IPS-15b (cell line): Measurements from ENCODE around the gene SOBP.

Experiments
- H3K27me3 ChIP-seq: one replicate; pipeline ENCODE4 v1.6.1; 2013; ENCODE audit warnings: low read length; ENCODE audit not compliant: control insufficient read depth, insufficient read depth
- H3K36me3 ChIP-seq: one replicate; pipeline ENCODE4 v1.6.1; 2013; ENCODE audit warnings: low read length; ENCODE audit not compliant: control insufficient read depth, insufficient read depth
- H3K4me1 ChIP-seq: one replicate; pipeline ENCODE4 v1.6.1; 2013; ENCODE audit warnings: mild to moderate bottlenecking, low read length; ENCODE audit not compliant: control insufficient read depth, insufficient read depth
- H3K4me3 ChIP-seq: one replicate; pipeline ENCODE4 v1.5.1; 2013; ENCODE audit warnings: low read depth, low read length
- H3K9ac ChIP-seq: one replicate; pipeline ENCODE4 v1.6.1; 2013; ENCODE audit warnings: low read depth, mild to moderate bottlenecking, low read length
- H3K9me3 ChIP-seq: one replicate; pipeline ENCODE4 v1.6.1; 2013; ENCODE audit warnings: mild to moderate bottlenecking, low read length; ENCODE audit not compliant: control insufficient read depth, insufficient read depth

Gene SOBP

DNA sequence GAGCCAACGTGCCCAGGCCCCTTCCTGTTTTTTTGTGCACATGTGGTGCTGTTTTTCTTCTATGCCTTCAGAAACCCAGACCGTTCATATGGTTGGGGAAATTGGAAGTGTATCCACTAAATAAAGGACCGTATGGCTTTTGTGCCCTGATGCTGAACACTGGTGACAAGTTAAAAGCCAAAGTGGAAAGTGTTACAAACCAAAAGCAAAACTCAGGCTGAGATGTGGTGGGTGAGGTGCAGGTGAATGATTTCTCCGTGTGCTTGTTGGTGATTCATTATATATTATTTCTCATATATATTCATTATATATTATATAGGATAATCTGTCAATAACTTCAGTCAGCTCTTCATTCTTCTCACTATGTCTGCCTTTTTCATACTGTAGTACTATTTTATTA, 148.6 kb downstream of the SOBP start:
- Histone ChIP-seq H3K9me3 (no peaks in the 10 kb centered on the region), H3K9ac (no peak overlapping the region), H3K36me3 (no peaks in the 10 kb centered on the region), H3K4me3 (no peak overlapping the region), H3K27me3 (peaks cover 11% of the 10 kb centered on the region), H3K4me1 (no peaks in the 10 kb centered on the region)

GRCh38 chr6:107639511-107639910, 149.6 kb downstream of the SOBP start:
- Histone ChIP-seq H3K27me3 (peaks cover 8% of the 10 kb centered on the region), H3K9me3 (no peaks in the 10 kb centered on the region), H3K9ac (no peak overlapping the region), H3K36me3 (no peaks in the 10 kb centered on the region), H3K4me3 (no peak overlapping the region), H3K4me1 (no peaks in the 10 kb centered on the region)

- no peak overlapping the region for H3K4me3 ChIP-seq
- no peaks in the 10 kb centered on the region for H3K27me3 ChIP-seq
- H3K9me3 ChIP-seq, result no peaks in the 10 kb centered on the region
- no peaks in the 10 kb centered on the region for H3K4me1 ChIP-seq
- H3K36me3 ChIP-seq, result no peaks in the 10 kb centered on the region
- no peak overlapping the region for H3K9ac ChIP-seq
Measured at GRCh38 chr6:107641071-107641470, 151.2 kb downstream of the SOBP start.

- Histone ChIP-seq H3K36me3 (no peaks in the 10 kb centered on the region), H3K9me3 (no peaks in the 10 kb centered on the region), H3K4me1 (no peaks in the 10 kb centered on the region), H3K27me3 (no peaks in the 10 kb centered on the region), H3K4me3 (no peak overlapping the region), H3K9ac (no peak overlapping the region)
Measured at GRCh38 chr6:107641500-107641941, 151.6 kb downstream of the SOBP start.

DNA sequence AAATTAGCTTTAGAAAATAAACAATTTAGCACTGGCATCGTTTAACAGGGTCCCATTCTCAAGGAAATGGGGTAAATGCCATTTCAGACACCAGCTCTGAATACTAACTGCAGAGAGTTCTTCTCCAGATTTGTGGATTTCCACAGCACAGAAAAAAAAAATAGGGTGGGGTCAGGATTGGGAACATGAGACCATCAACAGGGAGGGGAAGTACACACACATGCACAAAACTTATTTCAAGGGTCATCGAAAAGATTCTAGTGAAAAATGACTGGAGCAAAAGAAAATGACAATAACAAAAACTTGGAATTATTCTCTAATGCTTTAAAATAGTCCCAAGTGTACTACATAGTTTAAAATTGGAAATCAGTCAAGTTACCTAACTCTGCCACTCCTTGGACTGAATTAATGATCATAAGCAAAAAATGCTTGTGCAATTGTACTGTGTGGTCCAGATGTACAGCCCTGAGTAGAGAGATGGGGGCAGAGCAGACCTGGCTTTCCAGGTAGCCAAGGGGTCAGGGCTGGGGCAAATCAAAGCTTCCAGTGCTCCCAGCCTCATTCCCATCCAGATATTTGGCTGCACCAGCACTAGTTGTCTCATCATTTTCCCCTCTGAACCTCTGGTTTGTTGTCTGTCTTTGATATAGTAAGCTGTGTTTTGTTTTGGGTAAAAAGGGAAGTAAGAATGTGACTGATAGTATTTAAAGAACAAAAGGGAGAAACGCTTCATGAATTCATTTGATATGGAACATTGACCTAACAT, 152.4 kb downstream of the SOBP start:
- Histone ChIP-seq H3K9me3 (no peaks in the 10 kb centered on the region), H3K36me3 (no peaks in the 10 kb centered on the region), H3K4me1 (no peaks in the 10 kb centered on the region), H3K4me3 (no peak overlapping the region), H3K9ac (no peak overlapping the region), H3K27me3 (no peaks in the 10 kb centered on the region)

DNA sequence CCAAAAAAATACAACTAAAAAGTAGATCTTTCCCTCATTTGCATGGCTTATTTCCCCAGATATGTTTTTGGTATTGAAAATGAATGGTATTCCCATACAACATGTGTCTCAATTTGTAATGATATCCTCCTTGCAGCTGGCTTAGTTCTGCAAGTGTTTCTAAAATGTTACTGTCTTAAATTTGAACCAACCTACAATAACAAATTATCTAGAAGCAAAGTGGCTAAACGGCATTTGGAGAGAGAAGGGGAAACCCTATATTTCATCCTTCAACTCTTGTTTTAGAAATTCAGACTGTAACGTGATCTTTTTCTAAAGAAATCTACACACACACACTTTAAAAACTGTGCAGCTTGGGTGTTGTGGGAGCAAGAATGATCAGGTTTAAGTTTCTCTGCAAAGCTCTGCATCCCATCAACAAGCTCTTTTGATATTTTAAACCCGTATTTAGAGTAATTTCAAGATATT, 153.0 kb downstream of the SOBP start:
- H3K36me3 ChIP-seq, result no peaks in the 10 kb centered on the region
- H3K9me3 ChIP-seq, result no peaks in the 10 kb centered on the region
- H3K9ac ChIP-seq, result no peak overlapping the region
- H3K27me3 ChIP-seq, result no peaks in the 10 kb centered on the region
- H3K4me1 ChIP-seq, result no peaks in the 10 kb centered on the region
- H3K4me3 ChIP-seq, result no peak overlapping the region

DNA sequence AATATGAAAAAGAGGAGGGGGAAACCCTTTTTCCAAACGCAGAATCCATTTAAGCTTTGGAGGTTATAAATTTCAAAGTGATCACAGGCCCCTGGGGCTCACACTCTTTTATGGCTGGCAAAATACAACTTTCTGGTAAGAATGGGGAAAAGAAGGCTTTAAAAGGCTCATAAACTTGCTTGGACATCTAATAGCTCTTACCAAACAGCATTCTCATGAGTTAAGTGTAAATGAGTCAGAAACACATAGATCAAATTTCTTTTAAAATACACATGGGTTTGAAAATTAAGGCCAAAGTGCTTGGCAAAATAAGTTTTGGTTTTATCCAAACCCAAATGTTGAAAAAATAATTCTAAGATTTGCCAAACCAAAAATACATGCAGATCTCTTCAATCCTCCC, 154.6 kb downstream of the SOBP start:
- no peak overlapping the region for H3K4me3 ChIP-seq
- H3K27me3 ChIP-seq, result no peaks in the 10 kb centered on the region
- no peaks in the 10 kb centered on the region for H3K4me1 ChIP-seq
- H3K9ac ChIP-seq, result no peak overlapping the region
- no peaks in the 10 kb centered on the region for H3K36me3 ChIP-seq
- H3K9me3 ChIP-seq, result no peaks in the 10 kb centered on the region

- Histone ChIP-seq H3K9ac (no peak overlapping the region), H3K4me3 (no peak overlapping the region), H3K4me1 (no peaks in the 10 kb centered on the region), H3K36me3 (no peaks in the 10 kb centered on the region), H3K9me3 (no peaks in the 10 kb centered on the region), H3K27me3 (no peaks in the 10 kb centered on the region)
Measured at GRCh38 chr6:107645740-107646139, 155.8 kb downstream of the SOBP start.

DNA sequence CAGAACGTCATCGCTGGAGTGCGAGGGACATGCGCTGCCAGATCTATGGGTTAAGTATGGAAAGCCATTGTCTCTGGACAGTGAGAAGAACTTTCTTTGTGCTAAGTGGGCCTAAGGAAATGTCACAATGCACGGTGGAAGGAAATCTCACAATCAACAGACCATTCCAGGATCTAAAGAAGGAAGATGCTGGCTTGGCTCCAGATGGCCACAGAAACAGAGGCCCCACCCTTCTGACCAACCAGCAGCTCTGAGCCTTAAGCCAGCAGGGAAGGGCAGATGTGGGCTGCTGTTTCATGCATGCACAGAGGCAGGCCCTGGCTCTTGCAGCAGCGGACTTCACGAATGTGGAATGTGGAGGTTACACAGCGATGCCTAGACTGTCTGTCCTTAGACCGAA, 156.3 kb downstream of the SOBP start:
- no peak overlapping the region for H3K4me3 ChIP-seq
- no peaks in the 10 kb centered on the region for H3K9me3 ChIP-seq
- H3K9ac ChIP-seq, result no peak overlapping the region
- no peaks in the 10 kb centered on the region for H3K4me1 ChIP-seq
- H3K36me3 ChIP-seq, result no peaks in the 10 kb centered on the region
- no peaks in the 10 kb centered on the region for H3K27me3 ChIP-seq

DNA sequence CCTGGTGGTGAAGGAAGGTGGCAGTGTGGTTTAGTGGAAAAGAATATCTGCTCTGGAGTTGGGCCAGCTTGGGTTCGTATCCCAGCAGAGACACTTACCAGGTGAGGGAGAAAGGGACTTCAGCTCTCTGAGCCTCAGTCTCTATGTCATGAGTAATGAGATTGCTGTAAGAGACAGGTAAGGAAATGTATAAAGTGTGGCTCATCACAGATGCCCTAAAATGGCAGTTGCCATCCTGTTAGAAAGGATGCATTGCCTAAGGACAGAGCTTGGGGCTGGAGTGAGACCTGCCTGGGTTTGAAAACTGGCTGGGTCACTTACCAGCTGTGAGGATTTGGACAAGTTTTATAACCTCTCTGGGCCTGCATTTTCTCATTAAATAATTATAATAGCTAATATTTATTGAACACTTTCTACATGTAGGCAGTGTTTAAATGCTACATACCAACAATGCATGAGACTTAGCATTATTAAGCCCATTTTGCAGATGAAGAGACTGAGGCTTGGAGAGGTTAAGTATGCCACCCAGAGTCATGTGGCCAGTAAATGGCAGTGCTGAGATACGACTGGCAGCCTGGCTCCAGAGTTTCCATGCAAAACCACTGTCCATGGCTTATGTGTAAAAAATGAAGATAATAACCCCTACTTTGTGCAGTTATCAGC, 157.0 kb downstream of the SOBP start:
- no peaks in the 10 kb centered on the region for H3K36me3 ChIP-seq
- H3K9me3 ChIP-seq, result no peaks in the 10 kb centered on the region
- no peaks in the 10 kb centered on the region for H3K27me3 ChIP-seq
- H3K4me3 ChIP-seq, result no peak overlapping the region
- no peak overlapping the region for H3K9ac ChIP-seq
- no peaks in the 10 kb centered on the region for H3K4me1 ChIP-seq

DNA sequence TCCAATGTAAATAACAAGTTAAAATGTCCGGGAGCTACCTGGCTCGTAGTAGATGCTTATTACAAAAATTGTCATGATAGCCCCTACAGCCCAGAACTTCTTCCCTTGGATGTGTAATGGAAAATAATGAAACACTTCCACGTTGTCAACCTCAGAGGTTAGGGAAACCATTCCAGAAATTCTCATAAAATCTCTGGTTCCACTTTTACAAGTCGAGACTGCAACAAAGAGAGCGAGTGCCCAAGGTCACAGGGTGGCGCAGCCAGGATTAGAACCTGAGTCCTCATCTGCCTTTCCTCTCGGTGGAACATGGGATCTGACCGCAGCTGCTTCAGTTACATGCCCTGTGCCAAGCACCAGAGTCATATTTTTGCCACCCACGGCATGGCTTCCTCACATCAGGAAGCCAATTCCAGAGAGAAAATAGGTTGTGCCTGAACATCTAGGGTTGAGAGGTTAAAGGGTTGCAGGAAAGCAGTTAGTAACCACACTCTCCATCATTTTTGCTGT, 157.6 kb downstream of the SOBP start:
- no peaks in the 10 kb centered on the region for H3K36me3 ChIP-seq
- H3K4me1 ChIP-seq, result no peaks in the 10 kb centered on the region
- H3K9me3 ChIP-seq, result no peaks in the 10 kb centered on the region
- H3K4me3 ChIP-seq, result no peak overlapping the region
- no peaks in the 10 kb centered on the region for H3K27me3 ChIP-seq
- H3K9ac ChIP-seq, result no peak overlapping the region

- Histone ChIP-seq H3K9ac (no peak overlapping the region), H3K36me3 (no peaks in the 10 kb centered on the region), H3K4me1 (no peaks in the 10 kb centered on the region), H3K9me3 (no peaks in the 10 kb centered on the region), H3K4me3 (no peak overlapping the region), H3K27me3 (no peaks in the 10 kb centered on the region)
Measured at GRCh38 chr6:107648983-107649382, 159.1 kb downstream of the SOBP start.
